Breast epithelium (tissue), 3 donors: Measurements from ENCODE around the gene FHOD3.

ENCODE experiments used
- POLR2A ChIP-seq: fragments of 450-650 bp; IDR thresholded peaks from one replicate; pipeline ENCODE4 v1.6.1; 2016; ENCODE audit warnings: antibody characterized with exemption, mild to moderate bottlenecking, moderate library complexity
- POLR2AphosphoS5 ChIP-seq, 3 donors: sonication (generic); formaldehyde crosslinking; IDR thresholded peaks; one replicate each; pipeline ENCODE4 v1.6.1; 2017; ENCODE audit warnings: antibody characterized with exemption in 3 of 3
- TF ChIP-seq, protein P1 (sequence below), 3 donors: fragments of 450-650 bp; IDR thresholded peaks; one replicate each; pipeline ENCODE4 v1.5.1; 2016 to 2017; ENCODE audit warnings: antibody characterized with exemption in 3 of 3, mild to moderate bottlenecking in 3 of 3, moderate library complexity in 3 of 3

DNA sequence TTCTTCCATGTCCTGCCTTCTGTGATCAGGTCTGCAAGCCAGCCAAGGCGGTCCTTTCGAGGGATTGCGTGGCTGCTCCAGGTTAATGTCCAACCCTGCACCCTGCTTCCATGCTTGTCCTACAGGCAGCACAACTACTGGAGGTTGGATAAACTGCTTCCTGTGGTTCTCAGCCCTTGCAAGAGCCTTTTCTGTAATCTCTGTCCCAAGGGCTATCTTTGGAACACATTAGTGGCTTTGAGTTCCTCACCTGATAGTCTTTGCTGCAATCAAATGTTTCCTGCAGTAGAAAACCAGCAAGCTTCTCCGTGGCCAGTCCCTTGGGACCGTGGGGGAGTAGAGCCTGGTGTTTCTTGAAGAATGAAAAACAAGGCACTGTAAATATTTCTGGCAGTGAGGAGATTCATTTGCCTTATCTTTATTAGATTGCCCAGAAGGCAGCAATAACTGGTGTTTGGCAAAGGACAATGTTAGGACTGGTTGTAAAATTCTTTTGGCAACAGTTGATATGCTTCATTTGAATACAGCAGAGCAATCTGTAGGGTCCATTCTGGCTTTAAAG is 214.4 kb downstream of the FHOD3 start:
- TF ChIP-seq POLR2A (no peak), POLR2AphosphoS5 (IDR thresholded peaks at IDR 0.05) (no peak)
- TF ChIP-seq, protein P1, sequence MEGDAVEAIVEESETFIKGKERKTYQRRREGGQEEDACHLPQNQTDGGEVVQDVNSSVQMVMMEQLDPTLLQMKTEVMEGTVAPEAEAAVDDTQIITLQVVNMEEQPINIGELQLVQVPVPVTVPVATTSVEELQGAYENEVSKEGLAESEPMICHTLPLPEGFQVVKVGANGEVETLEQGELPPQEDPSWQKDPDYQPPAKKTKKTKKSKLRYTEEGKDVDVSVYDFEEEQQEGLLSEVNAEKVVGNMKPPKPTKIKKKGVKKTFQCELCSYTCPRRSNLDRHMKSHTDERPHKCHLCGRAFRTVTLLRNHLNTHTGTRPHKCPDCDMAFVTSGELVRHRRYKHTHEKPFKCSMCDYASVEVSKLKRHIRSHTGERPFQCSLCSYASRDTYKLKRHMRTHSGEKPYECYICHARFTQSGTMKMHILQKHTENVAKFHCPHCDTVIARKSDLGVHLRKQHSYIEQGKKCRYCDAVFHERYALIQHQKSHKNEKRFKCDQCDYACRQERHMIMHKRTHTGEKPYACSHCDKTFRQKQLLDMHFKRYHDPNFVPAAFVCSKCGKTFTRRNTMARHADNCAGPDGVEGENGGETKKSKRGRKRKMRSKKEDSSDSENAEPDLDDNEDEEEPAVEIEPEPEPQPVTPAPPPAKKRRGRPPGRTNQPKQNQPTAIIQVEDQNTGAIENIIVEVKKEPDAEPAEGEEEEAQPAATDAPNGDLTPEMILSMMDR (IDR thresholded peaks at IDR 0.05): no peak
